KOPT-K1 (cell line): ENCODE data around the gene FAM149A.

Experiments used
- H3K27ac ChIP-seq: fragments of 200-600 bp; sonication (generic); 2 replicates; pipeline ENCODE4 v1.5.1; 2016; ENCODE audit warnings: antibody characterized with exemption, mild to moderate bottlenecking, low read depth, low read length; ENCODE audit not compliant: poor library complexity, severe bottlenecking
- H3K36me3 ChIP-seq: fragments of 200-600 bp; sonication (generic); 2 replicates; pipeline ENCODE4 v1.5.1; 2017; ENCODE audit warnings: antibody characterized with exemption, mild to moderate bottlenecking, low read length, moderate library complexity; ENCODE audit not compliant: insufficient read depth
- H3K9me3 ChIP-seq: fragments of 200-600 bp; sonication (generic); 2 replicates; pipeline ENCODE4 v1.5.1; 2017; ENCODE audit warnings: antibody characterized with exemption, low read length, mild to moderate bottlenecking; ENCODE audit not compliant: insufficient read depth, poor library complexity, severe bottlenecking

FAM149A gene

DNA sequence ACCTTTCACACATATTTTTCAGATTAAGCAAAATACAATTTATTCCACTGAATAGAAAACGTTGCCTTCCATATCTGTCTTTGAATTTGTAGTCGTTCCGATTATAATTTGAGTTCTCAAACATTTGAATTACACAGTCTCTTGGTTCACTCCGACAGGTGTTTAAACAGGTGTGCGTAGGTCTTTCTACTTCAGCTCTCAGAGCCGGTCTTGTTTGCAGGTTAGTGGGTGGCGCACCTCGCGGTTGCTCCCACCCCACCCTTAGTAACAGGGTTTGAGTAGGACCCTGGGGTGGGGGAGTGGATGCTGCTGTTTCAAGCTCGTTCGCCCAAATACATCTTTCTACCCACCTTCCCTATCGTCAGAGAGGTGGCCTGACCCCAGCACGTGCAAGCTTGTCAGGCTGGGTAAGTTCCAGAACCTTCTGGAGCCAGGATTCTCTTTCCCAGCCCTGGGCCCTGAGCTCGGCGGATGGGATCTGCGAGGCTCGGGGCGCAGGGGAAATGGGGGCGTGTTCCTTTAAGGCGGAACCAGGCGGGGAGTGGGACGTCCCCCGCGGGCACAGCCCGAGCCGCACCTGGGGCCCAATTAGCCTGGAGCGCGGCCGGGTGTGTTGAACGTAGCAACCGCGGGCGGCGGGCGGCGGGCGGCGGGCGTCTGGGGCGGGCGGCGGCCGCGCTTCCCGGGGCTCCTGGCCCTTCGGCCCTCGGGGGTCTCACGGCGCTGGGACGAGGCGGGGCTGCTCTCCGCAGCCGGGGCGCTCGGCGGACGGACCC lies at the start of gene FAM149A:
TSS of gene FAM149A (plus strand) at position 591 of the 776 bp plus-strand sequence.
- Histone ChIP-seq H3K27ac (peak within 1 kb of the TSS; percentile 33), H3K36me3 (no peaks in the 10 kb centered on the region), H3K9me3 (no peaks in the 10 kb centered on the region)

DNA sequence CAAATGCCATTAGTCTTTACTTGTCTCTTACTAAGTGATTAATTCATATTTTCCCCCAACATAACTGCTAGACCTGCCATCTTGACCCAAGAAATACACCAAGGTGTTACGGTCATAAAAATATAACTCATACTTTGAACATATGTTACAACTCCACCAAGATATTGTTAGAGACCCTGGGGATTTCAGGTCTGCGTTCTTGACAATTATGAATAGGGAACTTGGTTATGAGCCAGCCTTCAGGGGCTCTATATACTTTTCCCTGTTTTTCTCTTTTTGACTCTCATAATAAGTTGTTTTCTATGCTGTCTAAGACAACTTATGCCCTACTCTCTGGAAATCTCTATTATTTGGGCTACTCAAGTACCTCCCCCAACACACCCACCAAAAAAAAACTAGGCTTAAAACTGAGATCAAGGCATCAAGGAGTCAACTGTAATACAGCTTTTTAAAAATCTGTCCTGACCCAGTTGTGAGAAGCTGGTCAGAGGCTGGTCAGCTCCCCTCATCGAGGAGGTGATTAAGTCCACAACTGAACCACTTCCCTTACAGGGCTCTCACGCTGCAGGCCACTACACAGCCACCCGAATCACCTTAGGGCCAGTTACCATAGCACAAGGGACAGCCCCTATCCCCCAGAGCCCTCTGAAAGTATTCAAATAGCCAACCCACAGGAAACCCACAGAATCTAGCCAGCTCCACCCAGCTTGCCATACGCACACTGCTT lies 46.1 kb upstream of the FAM149A start:
- H3K27ac ChIP-seq, result no peak overlapping the region
- H3K9me3 ChIP-seq, result peaks cover 3% of the 10 kb centered on the region
- H3K36me3 ChIP-seq, result no peaks in the 10 kb centered on the region

DNA sequence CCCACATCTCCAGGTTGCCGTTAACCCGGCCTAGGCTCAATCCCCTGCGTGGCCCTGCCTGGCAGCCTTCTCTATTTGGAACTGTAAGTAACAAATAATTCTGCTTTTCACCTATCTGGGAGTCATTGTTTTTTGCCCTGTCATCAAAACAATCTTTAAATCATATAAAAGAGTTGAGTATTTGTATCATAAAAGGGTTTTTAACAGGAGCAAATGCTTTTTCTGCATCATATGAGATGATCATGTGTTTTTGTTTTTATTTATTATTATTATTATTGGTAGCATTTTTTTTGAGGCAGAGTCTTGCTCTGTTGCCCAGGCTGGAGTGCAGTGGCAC lies 45.6 kb upstream of the FAM149A start:
- Histone ChIP-seq H3K36me3 (no peaks in the 10 kb centered on the region), H3K27ac (no peak overlapping the region), H3K9me3 (peaks cover 3% of the 10 kb centered on the region)

DNA sequence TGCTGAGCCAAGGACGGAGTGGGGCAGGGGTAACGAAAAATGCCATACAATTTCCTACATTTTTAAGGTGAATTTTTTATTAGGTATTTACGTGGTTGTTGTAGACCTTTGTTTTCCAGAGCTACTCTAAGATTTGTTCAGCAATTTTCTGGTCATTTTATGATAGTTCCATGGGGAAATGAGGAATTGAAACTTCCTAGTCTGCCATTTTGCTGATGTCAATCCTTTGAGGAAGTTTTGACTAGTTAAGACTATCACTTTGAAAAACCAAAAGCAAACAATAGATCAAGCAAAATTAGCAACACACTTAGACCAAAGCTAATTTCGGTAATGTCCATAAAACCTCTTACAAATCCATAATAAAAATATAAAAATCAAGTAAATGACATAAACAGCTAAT lies 42.6 kb upstream of the FAM149A start:
- no peaks in the 10 kb centered on the region for H3K36me3 ChIP-seq
- H3K27ac ChIP-seq, result no peak overlapping the region
- peaks cover 3% of the 10 kb centered on the region for H3K9me3 ChIP-seq

DNA sequence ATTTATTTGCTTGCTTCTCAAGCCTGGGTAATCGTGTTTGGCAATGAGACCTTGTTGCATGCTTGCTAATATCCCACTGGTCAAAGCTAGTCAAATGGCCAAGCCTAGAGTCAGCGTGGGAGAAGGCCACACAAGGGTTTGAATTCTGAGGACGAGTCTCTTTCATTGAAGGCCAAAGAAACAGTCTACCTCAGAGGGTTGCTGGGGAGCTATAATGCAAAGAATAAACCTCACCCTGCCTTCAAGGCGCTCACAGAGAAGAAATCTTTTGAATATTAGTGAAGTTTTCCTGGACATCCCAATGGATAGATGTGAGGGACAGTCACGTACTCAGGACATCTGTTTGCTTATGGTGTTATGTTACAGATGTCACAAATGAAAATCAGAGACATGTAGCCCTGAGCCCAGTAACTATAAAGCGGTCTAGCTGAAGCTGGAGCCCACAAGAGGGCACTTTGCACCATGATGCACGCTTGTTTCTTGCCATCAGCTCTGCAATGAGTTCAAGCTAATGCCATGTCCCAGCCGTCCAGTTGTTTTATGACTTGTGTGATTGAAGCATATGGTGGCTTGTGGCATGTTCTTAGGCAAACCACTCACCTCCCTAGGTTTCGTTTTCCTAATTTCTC lies 36.6 kb upstream of the FAM149A start:
- no peak overlapping the region for H3K27ac ChIP-seq
- H3K36me3 ChIP-seq, result no peaks in the 10 kb centered on the region
- H3K9me3 ChIP-seq, result no peaks in the 10 kb centered on the region

DNA sequence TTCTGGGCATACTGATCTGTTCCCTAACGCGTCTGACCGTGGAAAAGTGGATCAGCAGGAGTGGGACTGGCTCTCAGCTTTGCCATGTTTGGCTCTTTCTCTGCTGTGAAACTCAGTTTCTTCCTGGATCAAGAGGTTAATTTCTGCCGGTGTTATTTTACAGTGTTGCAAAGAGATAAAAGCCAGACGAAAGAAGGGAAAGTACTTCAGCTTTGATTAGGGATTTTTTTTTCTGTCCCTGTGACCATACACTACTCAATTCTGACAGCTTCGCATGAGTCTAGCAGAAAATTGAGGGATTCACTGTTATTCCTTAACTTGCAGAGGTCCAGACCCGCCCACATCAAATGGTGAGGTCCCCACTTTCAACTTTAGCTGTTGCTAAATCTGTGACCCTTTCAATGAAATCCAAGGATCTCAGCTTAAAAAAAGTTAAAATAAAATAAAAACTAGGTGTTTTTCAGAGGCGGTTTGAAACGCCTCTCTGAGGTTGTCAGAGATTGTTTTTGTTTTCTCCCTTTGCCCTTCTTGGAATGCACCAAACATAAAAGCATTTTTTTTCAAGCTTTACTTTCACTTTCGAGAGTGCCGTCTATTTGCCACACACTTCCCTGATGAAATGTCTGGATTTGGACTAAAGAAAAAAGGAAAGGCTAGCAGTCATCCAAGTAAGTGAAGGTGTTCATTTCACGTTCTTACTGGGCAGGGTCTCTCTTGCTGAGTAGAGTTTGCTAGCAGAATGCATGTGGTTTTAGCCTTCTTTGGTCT lies 35.7 kb upstream of the FAM149A start, which contains the start of gene TLR3:
TSS of gene TLR3 (plus strand) at position 576 of the 768 bp plus-strand sequence. CDS start 7,464 bp downstream, outside the sequence.
- no peaks in the 10 kb centered on the region for H3K36me3 ChIP-seq
- peak within 1 kb of the TSS; percentile 54 for H3K27ac ChIP-seq
- H3K9me3 ChIP-seq, result no peaks in the 10 kb centered on the region

DNA sequence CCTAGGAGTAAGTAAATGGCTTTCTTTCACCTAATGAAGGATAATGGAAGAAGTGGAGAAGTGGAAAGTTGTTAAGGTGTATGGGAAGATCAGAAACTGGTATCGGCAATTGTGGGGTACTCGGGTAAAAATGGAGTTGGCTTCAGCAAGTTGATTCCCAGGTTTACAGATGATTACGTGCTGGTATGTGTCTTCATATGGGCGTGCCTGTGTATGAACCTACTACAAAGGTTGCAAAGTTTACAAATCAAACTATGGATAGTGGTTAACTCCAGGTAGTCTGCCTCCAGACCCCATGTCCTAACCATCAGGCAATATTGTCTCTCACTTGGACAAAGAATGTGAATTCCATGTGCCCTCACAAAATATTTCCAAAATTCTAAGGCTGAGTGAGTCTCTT lies 34.8 kb upstream of the FAM149A start:
- Histone ChIP-seq H3K27ac (peak overlapping the region; percentile 54), H3K36me3 (no peaks in the 10 kb centered on the region), H3K9me3 (no peaks in the 10 kb centered on the region)

DNA sequence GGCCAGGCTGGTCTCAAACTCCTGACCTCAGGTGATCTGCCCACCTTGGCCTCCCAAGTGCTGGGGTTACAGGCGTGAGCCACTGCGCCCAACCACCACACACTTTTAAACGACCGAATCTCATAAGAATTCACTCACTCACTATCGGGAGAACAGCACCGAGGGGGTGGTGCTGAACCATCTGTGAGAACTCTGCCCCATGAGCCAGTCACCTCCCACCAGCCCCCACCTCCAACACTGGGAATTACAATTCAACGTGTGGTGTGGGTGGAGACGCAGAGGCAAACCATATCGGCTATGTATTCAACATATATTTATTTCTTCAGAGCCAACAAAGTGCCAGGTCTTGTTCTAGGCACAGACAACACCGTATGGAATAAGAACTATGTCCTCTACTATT lies 32.0 kb upstream of the FAM149A start:
- Histone ChIP-seq H3K9me3 (no peaks in the 10 kb centered on the region), H3K27ac (no peak overlapping the region)

DNA sequence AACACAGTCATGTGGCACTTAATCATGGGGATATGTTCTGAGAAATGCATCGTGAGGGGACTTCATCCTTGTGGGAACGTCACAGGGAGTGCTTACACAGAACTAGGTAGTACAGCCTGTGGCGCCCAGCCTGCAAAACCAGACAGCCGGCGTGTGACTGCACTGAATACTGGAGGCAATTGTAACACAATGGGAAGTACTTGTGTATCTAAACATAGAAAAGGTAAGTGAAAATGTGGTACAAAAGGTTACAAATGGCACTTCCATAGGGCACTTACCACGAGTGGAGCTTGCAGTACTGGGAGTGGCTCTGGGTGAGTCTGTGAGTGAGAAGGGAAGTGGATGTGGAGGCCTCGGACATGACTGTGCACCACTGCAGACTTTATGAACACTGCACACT lies 30.3 kb upstream of the FAM149A start:
- Histone ChIP-seq H3K9me3 (no peaks in the 10 kb centered on the region), H3K27ac (no peak overlapping the region), H3K36me3 (no peaks in the 10 kb centered on the region)

More for the DNA sequence above, 32.0 kb upstream of the FAM149A start:
- no peaks in the 10 kb centered on the region for H3K36me3 ChIP-seq

DNA sequence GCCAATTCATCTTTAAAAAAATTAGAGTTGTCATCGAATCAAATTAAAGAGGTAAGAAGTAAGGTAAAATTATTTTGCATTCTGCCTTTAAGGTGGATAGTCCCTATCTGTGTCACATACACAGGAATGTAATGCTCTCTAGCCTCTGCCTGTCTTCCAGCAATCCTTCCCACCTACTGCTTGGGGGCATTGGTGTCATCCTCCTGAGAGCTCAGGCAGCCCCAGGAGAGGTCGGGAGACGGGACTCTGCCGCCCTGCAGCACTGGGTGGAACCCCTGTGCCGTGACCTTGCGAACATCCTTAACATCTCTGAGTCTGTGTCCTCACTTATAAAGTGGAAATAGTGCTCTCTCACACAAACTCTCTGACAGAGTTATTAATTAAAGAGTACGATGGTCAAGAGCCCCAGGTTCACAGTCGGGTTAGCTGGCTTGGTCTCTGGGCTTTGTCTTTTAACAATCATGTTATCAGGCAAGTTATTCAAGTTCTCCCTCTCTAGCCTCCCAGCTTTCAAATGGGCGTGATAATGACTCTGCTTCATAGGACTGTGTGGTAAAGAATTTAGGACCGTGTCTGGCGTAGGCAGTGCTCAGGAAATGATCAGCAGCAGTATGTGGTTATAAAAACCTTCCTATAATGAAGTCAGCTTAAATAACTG lies 25.4 kb upstream of the FAM149A start:
- H3K36me3 ChIP-seq, result no peaks in the 10 kb centered on the region
- H3K9me3 ChIP-seq, result no peaks in the 10 kb centered on the region
- H3K27ac ChIP-seq, result no peak overlapping the region

DNA sequence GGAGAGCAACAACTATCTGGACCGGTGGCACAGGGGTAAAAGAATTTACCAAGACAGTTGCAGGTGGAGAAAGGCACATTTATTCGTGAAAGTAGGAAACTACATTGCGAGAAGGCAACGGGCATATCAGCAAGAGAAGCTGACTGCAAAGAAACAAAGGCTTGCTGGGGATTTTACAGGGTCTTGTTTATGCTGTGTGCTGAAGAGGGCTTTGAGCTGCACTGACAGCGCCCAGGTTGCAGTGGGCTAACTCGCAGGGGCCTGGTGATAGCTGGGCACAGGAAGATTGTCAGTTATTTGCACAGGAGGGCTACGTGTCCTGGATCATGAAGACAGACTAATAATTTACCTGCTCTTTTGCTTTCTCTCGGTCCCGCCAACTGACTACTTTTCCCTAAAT lies 24.8 kb upstream of the FAM149A start:
- Histone ChIP-seq H3K36me3 (no peaks in the 10 kb centered on the region), H3K27ac (no peak overlapping the region), H3K9me3 (no peaks in the 10 kb centered on the region)

DNA sequence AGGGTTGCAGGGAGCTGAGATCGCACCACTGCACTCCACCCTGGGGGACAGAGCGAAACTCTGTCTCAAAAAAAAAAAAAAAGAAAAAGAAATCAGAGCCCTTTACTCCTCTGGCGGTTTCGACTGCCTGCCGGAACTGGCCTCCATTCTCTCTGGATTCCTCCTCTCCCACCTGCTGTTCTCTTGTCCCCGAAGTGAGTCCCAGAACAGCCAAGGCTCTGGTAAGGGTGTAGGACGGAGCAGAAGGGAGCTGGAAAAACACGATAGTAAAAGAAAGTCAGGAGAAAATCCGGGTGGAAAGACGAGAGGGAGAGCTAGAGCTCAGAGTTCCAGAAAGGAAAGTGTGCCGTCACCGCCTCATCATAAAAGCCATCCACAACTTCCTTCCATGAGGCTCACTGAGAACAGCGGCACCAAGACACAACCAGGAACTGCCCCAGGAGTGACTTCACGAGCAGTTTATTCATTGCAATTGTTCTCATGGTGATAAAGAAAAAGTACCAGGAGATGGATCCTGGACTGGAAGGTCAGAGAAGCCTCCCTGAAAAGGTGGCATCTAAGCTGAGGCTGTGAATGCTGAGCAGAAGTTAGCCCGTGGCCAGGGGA lies 23.2 kb upstream of the FAM149A start:
- no peaks in the 10 kb centered on the region for H3K9me3 ChIP-seq
- H3K27ac ChIP-seq, result no peak overlapping the region
- no peaks in the 10 kb centered on the region for H3K36me3 ChIP-seq

DNA sequence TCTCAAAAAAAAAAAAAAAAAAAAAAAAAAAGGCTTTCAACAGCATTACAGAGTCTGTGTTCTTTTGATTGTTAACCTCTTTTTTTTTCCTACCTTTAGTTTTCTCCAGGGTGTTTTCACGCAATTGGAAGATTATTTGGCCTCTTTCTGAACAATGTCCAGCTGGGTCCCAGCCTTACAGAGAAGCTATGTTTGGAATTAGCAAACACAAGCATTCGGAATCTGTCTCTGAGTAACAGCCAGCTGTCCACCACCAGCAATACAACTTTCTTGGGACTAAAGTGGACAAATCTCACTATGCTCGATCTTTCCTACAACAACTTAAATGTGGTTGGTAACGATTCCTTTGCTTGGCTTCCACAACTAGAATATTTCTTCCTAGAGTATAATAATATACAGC lies 22.3 kb upstream of the FAM149A start:
- H3K9me3 ChIP-seq, result no peaks in the 10 kb centered on the region
- H3K27ac ChIP-seq, result no peak overlapping the region
- H3K36me3 ChIP-seq, result no peaks in the 10 kb centered on the region

DNA sequence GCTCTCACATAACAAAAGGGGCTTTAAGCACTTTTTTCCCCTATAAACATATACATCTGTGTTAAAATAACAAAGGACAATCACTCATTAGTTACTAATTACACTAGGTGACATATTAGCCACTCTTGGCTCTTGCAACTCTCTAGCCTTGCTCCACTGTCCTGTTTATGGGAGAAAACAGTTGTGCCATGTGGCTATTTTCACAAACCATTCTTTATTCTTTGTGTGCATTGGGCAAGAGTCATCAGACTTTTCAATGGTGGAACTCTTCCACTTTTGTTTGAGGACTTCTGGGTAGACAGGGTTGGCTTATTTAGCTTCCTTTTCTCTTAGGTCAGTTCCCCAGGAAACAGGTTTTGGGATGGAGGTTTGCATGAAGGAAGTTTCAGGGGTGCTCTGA lies 16.0 kb upstream of the FAM149A start:
- Histone ChIP-seq H3K36me3 (no peaks in the 10 kb centered on the region), H3K9me3 (no peaks in the 10 kb centered on the region), H3K27ac (no peak overlapping the region)
